Central memory CD8-positive, alpha-beta T cell (primary cell): ENCODE measurements around the gene ABCG2.

ENCODE experiments used
- ATAC-seq: fragments of 150-1000 bp; cut with Tn5 transposase; replicated peaks from 2 replicates; pipeline ENCODE4 v1.10.0; 2022; ENCODE audit warnings: mild to moderate bottlenecking, moderate FRiP score, moderate number of reproducible peaks; ENCODE audit not compliant: poor library complexity, severe bottlenecking; ENCODE audit errors: extremely low read depth
- DNase-seq, 2 donors: peaks; one replicate each; pipeline ENCODE4 v3.0.0; 2021; ENCODE audit warnings: low spot score in 2 of 2
- H3K27ac Mint-ChIP-seq: one replicate; pipeline ENCODE4 v1.8.0; 2022; ENCODE audit warnings: low read depth, mild to moderate bottlenecking, moderate library complexity, mixed read lengths
- H3K27me3 Mint-ChIP-seq: one replicate; pipeline ENCODE4 v1.8.0; 2022; ENCODE audit warnings: mixed read lengths
- H3K36me3 Mint-ChIP-seq: one replicate; pipeline ENCODE4 v1.8.0; 2022; ENCODE audit warnings: mild to moderate bottlenecking, moderate library complexity, mixed read lengths; ENCODE audit not compliant: insufficient read depth
- H3K4me1 Mint-ChIP-seq: one replicate; pipeline ENCODE4 v1.8.0; 2022; ENCODE audit warnings: mixed read lengths
- H3K4me3 Mint-ChIP-seq: one replicate; pipeline ENCODE4 v1.8.0; 2022; ENCODE audit warnings: mild to moderate bottlenecking, moderate library complexity, mixed read lengths
- H3K9me3 Mint-ChIP-seq: one replicate; pipeline ENCODE4 v1.8.0; 2022; ENCODE audit warnings: mixed read lengths

ABCG2 gene

DNA sequence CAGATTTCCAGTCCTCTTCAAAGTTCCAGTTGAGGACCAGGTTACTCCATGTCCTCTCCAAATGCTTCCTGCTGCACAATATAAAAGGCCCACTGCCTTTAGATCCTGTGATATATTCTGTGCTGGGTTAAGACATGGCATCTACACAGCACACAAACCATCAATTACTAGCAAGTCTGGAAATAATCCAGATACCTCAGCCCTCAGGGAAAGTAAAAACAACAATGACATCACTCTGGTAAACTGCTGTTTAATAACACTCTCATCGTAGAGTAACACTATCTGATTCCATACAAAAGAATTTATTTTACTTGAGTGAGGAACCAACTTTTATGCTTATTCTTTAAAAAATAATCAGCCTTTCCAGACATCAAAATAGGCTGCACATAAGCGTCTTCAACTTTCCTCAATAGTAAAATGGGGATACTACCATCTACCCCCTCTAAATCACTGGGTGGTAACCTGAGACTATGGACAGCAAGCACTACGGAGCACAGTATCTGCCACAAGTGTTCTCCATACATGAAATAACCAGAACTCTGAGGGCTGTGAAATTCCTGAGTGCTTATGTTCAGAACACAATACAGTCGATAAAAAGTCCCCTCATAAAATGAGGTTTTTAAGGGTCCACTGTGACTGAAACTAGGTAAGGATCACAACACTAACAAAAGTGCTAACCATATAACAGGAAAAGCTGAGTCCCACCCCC, 53.4 kb downstream of the ABCG2 start:
- no peaks in the 10 kb centered on the region for H3K36me3 Mint-ChIP-seq
- no peak for DNase-seq
- H3K4me1 Mint-ChIP-seq: no peaks in the 10 kb centered on the region
- H3K9me3 Mint-ChIP-seq: no peaks in the 10 kb centered on the region
- peaks cover 29% of the 10 kb centered on the region for H3K27me3 Mint-ChIP-seq
- H3K27ac Mint-ChIP-seq: no peak overlapping the region
- H3K4me3 Mint-ChIP-seq: no peak overlapping the region
- ATAC-seq: no peak

DNA sequence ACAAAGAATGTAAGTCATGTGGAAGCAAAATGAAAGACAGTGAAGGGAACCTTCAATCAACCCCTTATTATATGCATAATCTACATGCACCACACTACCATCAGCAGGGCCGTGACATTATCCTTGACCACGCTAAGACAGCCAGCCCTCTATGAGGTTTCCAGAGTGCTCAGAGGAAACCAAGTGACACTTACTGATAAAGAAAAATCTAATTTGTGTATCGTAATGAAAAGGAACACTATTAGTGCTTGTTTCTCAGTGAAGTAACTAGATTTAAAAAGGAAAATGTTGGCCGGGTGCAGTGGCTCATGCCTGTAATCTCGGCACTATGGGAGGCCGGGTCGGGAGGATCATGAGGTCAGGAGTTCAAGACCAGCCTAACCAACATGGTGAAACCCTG, 56.4 kb downstream of the ABCG2 start:
- ATAC-seq: no peak
- peaks cover 42% of the 10 kb centered on the region for H3K27me3 Mint-ChIP-seq
- no peaks in the 10 kb centered on the region for H3K4me1 Mint-ChIP-seq
- no peaks in the 10 kb centered on the region for H3K36me3 Mint-ChIP-seq
- no peak for DNase-seq
- H3K4me3 Mint-ChIP-seq: no peak overlapping the region
- H3K27ac Mint-ChIP-seq: no peak overlapping the region
- H3K9me3 Mint-ChIP-seq: no peaks in the 10 kb centered on the region

DNA sequence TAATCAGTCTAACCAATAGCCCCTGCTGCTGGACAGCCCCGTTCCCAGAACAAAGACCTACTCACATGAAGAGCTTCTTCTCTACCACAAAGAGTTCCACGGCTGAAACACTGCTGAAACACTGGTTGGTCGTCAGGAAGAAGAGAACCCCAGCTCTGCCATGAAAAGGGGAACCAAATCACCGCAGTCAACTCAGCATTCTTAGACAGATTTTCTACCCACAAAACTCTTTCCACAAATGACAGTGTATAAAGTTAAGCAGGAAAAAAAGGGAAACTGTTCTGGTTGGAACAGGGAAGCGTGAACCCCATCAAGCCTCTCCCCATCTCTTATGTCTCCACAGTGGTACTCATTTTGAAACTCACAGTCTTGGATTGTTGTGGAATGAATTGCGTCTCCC, 57.3 kb downstream of the ABCG2 start:
- Mint-ChIP-seq H3K4me1 (no peaks in the 10 kb centered on the region), H3K4me3 (no peak overlapping the region), H3K36me3 (no peaks in the 10 kb centered on the region), H3K9me3 (no peaks in the 10 kb centered on the region), H3K27me3 (peaks cover 42% of the 10 kb centered on the region), H3K27ac (no peak overlapping the region)
- ATAC-seq (no peak), DNase-seq (no peak)

DNA sequence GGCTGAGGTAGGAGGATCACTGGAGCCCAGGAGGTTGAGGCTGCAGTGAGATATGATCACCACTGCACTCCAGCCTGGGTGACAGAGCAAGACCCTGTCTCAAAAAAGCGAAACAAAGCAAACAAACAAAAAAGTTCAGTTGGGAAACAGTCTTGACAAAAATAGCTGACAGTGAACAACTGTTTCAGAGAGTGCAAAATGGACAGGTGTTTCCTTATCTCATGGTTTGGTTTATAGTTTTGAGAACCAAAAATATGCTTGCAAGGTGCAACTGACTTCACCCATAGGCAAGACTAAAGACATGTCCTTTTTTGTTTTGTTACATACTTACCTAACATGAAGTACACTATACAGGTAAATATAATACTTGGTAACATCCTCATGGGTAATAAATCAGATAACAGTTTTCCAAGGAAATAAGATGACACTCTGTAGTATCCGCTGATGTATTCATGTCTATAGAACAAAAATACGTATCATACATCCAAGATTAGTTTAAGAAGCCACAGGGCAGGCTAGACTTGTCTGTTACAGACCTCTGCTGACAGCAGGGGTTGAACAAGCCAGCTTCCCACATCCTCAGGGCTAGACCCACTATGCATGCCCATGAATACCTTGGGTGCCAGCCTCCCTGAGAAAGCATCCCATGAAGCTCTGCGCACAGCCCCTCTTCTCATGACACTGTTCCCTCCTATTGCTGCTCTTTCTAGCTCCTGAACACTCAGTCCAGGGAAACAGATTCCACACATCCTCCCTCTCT, 59.3 kb downstream of the ABCG2 start:
- Mint-ChIP-seq H3K36me3 (no peaks in the 10 kb centered on the region), H3K4me3 (no peak overlapping the region), H3K9me3 (no peaks in the 10 kb centered on the region), H3K27ac (no peak overlapping the region), H3K4me1 (no peaks in the 10 kb centered on the region), H3K27me3 (peaks cover 38% of the 10 kb centered on the region)
- no peak for ATAC-seq
- DNase-seq: no peak

DNA sequence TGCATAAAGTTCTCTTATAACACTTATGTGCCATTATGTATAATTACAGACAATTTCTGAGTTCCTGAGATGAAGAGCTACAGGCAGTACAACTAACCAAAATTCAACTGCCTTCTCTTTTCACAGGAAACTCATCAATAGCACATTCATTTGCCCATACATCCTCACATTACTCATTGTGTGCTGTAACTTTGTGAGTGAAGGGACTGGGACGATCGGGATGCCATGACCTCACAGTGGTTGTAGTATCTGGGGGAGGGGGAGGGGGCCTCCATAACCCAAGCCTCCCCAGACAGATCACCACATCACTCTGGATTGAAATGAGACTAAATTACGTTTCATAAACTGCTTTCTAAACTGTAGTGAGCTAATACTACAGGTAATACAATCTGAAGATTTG, 60.7 kb downstream of the ABCG2 start:
- no peak overlapping the region for H3K27ac Mint-ChIP-seq
- no peaks in the 10 kb centered on the region for H3K36me3 Mint-ChIP-seq
- peaks cover 28% of the 10 kb centered on the region for H3K27me3 Mint-ChIP-seq
- ATAC-seq (no peak), DNase-seq (no peak)
- no peaks in the 10 kb centered on the region for H3K9me3 Mint-ChIP-seq
- H3K4me1 Mint-ChIP-seq: no peaks in the 10 kb centered on the region
- H3K4me3 Mint-ChIP-seq: no peak overlapping the region

DNA sequence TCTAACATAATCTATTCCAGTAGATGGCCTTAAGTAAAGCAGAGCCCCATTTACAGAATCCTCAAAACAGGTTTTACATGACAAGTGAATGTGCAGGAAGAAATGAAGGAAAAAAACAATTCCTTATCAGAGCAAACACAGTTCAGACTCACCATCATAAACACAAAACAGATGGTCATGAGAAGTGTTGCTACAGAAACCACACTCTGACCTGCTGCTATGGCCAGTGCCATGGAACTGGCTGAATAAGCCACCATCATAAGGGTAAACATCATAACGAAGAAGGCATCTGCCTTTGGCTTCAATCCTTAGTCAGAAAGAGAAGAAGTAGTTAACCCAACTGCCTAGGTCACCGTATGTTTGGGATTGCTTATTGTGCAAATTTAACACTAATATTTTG, 61.1 kb downstream of the ABCG2 start:
- no peaks in the 10 kb centered on the region for H3K4me1 Mint-ChIP-seq
- no peak overlapping the region for H3K27ac Mint-ChIP-seq
- no peak overlapping the region for H3K4me3 Mint-ChIP-seq
- DNase-seq (no peak), ATAC-seq (no peak)
- H3K9me3 Mint-ChIP-seq: no peaks in the 10 kb centered on the region
- peaks cover 28% of the 10 kb centered on the region for H3K27me3 Mint-ChIP-seq
- no peaks in the 10 kb centered on the region for H3K36me3 Mint-ChIP-seq

DNA sequence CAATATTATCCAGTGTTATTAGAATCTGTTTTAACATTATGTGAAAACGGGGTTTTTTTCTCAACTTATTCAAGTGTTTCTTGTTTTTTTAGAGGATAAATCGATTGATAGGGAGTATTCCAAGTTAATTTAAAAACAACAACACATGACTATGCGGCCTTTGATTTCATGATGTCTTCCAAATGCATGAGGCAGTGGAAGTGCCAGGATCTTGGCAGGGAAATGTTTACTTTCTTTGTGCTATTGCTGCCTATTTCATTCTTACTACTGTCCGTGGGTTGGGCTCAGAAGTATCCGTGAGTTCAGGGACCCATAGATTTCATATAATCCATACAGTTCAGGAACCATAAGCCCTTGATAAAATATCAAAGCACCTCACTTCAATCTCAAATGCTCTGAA, 64.6 kb downstream of the ABCG2 start:
- Mint-ChIP-seq H3K36me3 (no peaks in the 10 kb centered on the region), H3K4me1 (no peaks in the 10 kb centered on the region)
- no peak for ATAC-seq

DNA sequence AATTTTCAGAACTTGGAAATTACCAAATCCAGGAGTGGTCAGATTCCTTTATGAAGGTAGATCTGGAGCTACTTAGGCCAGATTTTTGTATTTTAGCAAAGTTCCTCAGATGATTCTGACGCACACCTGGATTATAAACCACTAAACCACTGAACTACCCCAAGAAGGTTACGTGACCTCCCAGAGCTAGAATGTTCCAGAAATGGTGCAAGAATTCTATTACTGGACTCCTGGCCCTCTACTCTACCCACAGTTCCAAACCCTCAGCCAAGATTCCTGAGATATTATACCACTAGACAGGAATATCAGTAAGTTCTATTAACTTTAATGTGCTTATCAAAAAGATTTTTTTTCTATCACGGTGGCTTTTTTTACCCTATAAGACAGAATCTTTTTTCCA, 67.1 kb downstream of the ABCG2 start:
- Mint-ChIP-seq H3K4me1 (no peaks in the 10 kb centered on the region), H3K4me3 (no peak overlapping the region), H3K27ac (no peak overlapping the region), H3K27me3 (no peaks in the 10 kb centered on the region), H3K36me3 (no peaks in the 10 kb centered on the region), H3K9me3 (no peaks in the 10 kb centered on the region)
- ATAC-seq (no peak), DNase-seq (no peak)

More for the DNA sequence above, 64.6 kb downstream of the ABCG2 start:
- H3K4me3 Mint-ChIP-seq: no peak overlapping the region
- H3K27ac Mint-ChIP-seq: no peak overlapping the region
- no peak for DNase-seq
- H3K9me3 Mint-ChIP-seq: no peaks in the 10 kb centered on the region
- H3K27me3 Mint-ChIP-seq: peaks cover 10% of the 10 kb centered on the region

DNA sequence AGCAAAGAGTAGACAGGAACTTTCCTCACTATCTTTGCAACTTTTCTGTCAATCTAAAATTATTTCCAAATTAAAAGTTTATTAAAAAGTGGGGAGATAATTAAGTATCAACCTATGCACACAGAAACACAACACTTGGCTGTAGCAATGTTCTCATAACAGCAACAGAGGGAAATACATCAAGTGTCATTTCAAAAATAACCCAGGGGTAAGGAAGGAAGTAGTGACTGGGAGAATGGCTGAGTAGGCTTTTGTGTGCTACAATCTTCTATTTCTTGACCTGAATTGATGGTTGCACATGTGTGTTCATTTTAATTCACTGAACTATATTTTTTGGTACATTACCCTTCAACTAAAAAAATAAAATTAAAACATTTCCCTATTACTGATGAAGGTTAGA, 67.5 kb downstream of the ABCG2 start:
- H3K27me3 Mint-ChIP-seq: no peaks in the 10 kb centered on the region
- H3K36me3 Mint-ChIP-seq: no peaks in the 10 kb centered on the region
- H3K27ac Mint-ChIP-seq: no peak overlapping the region
- ATAC-seq: no peak
- no peak for DNase-seq
- H3K9me3 Mint-ChIP-seq: no peaks in the 10 kb centered on the region
- H3K4me1 Mint-ChIP-seq: no peaks in the 10 kb centered on the region
- H3K4me3 Mint-ChIP-seq: no peak overlapping the region

DNA sequence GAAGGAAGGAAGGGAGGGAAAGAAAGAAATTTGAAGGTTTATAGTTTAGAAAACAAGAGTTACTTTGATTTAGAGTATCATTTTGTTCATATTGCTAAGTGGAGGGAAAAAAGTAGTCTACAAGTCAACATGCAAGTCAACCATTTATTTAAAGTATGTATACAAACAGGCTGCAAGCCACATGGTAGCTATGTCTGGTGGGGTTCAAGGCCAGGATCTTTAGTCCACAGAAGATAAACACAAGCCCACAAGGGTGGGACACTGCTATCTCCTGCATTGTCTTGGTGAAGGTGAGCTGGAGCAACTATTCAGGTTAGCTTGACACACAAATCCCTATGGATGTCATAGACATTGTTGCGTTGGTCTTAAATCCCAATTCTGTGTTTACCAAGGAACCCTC, 71.4 kb downstream of the ABCG2 start:
- Mint-ChIP-seq H3K27ac (no peak overlapping the region), H3K4me3 (no peak overlapping the region), H3K36me3 (no peaks in the 10 kb centered on the region), H3K4me1 (no peaks in the 10 kb centered on the region), H3K9me3 (no peaks in the 10 kb centered on the region), H3K27me3 (no peaks in the 10 kb centered on the region)
- DNase-seq: no peak
- ATAC-seq: no peak

DNA sequence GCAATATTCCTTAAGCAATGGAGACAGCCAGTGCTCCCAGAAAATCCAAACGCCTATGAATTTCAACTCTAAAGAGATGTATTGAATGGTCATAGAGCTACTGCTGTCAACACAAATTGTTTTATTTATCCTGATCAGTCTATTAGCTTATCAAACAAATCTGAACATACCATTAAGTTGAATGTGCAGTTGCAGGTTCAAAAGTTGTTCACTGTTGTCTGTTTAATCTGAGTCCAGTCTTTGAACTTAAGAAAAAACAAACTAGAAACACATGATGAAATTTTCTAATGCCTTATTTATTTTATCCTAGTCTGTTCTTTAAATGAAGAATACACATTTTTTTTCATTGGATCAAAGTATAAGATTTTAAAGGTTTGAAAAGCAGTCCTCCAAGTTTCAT, 77.8 kb downstream of the ABCG2 start:
- Mint-ChIP-seq H3K4me1 (no peaks in the 10 kb centered on the region), H3K27ac (no peak overlapping the region), H3K36me3 (peaks cover 4% of the 10 kb centered on the region), H3K4me3 (no peak overlapping the region), H3K27me3 (no peaks in the 10 kb centered on the region), H3K9me3 (no peaks in the 10 kb centered on the region)
- DNase-seq: no peak
- no peak for ATAC-seq

DNA sequence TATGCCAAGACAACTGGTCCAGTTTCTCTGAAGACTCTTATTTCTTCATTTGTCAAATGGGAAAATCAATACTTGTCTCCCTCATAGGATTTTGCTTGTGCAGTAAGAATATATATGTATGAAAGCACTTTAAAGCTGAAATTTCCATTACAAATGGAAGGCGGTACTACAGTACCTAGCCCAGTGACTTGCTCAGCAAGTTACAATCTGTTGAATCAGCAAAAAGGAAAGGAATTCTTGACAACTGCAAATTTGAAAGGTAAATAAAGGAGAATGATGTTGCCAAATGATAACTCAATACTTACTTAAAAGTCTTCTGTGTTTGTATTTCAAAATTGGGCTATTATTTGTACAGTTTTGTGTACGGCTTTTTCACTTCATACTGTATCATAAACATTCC, 79.9 kb downstream of the ABCG2 start:
- DNase-seq (no peak), ATAC-seq (no peak)
- Mint-ChIP-seq H3K4me1 (no peaks in the 10 kb centered on the region), H3K36me3 (peaks cover 10% of the 10 kb centered on the region), H3K27me3 (no peaks in the 10 kb centered on the region), H3K27ac (no peak overlapping the region), H3K9me3 (no peaks in the 10 kb centered on the region), H3K4me3 (no peak overlapping the region)

DNA sequence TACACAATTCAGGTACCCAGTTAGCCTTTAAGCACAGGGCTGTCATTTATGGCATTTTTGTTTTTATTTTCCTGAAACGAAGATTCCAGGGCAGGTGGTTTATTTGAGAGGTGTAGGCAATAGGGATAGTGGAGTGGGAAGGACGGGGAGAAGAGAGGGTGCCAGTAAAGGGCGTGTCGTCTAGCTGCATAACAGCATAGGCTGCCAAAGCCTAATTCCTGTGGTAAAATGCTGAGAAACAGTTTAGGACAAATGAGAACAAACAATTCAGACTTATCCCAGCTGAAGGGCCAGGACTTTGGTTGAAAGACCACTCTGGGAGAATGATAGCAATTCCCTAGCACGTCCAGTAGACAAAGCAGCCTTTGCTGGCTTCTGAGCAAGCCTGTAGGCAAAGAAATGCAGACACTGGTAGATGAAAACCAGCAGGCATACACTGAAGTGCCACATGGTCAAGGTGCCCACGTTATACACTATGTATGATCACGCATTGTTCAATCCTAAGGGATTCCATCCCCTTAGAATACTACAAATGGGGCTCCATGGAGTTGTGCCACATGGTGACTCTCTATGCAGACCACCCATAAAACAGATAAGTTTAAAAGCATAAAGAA, 80.4 kb downstream of the ABCG2 start:
- H3K27ac Mint-ChIP-seq: no peak overlapping the region
- H3K27me3 Mint-ChIP-seq: no peaks in the 10 kb centered on the region
- H3K36me3 Mint-ChIP-seq: peaks cover 13% of the 10 kb centered on the region
- ATAC-seq (no peak), DNase-seq (no peak)
- no peaks in the 10 kb centered on the region for H3K4me1 Mint-ChIP-seq
- no peak overlapping the region for H3K4me3 Mint-ChIP-seq
- H3K9me3 Mint-ChIP-seq: no peaks in the 10 kb centered on the region
